ENCODE measurements around the gene PLEKHA7.
A peak's percentile ranks its signal among the peaks of the same experiment; 100 is the strongest.

Gene PLEKHA7

DNA sequence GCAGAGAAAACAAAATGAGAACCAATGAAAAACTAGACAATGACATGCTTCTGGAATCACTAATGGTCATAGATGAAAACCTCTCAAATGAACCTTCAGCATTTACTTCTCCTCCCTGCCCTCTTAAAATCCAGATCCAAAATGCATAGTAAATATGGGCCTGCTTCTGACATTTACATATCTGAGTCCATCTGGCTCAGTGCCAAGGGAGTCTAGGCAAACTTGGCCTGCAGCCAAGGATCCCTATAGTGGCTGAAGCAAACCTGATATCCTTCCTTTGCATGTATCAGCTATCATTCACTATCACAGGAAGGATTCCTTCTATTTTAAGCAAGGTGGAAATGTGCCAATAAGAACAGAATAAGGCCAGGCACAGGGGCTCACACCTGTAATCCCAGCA is 170.9 kb downstream of the PLEKHA7 start:
- no peak for DNase-seq (ENCODE audit: low read depth)

DNA sequence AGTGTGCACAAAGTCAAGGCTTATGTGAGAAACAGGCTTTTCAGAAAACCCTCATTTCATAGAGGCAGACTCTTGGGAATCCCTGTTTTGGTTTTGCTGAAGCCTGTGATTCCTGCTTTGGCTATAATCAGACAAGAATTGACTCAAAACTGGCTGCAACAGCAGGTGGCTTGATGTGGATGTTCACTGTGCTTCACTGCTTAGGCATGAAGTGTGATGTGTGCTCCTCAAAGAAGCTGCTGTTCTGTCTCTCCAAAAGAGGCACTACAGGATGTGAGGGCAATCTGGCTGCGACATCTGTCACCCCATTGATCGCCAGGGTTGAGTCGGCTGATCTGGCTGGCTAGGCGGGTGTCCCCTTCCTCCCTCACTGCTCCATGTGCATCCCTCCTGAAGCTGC is 172.2 kb downstream of the PLEKHA7 start:
- DNase-seq (ENCODE audit: low read depth): no peak

DNA sequence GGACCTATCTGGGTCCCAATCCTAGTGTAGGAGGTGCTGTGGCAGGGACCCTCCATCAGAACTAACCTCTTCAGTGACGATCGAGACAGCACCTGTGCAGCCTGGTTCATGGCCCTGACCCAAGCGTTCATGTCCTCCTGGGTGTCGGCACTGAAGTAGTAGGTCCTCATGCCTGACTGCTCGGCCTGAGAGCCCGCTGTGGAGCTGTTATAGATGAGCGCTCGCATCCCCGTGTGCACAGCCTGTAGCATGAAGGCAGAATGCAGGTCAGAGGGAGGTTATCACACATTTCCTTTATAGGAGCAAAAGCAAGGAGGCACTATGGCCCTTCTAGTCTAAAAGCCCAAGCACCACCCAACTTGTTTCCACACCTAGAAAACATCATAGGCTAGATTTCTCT is 172.7 kb downstream of the PLEKHA7 start:
- DNase-seq (ENCODE audit: low read depth): no peak

DNA sequence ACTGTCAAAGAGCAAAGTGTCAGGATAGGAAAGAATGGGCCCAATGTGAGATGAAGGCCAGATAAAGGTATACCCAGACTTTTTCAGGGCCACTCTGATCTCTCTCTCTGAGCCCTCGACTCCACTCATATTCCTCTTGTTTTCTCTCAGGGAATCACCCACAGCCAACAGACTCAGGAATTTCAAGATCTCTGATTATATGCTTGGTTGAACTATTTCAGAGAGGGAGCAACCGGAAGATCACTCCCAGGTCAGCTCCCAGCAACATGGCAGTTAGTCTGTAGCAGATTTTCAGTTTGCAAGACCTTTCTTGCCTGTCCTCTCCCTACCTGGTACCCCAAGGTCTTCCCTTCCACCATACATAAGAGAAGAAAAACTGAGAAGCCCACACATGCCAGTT is 173.3 kb downstream of the PLEKHA7 start:
- no peak for DNase-seq (ENCODE audit: low read depth)

DNA sequence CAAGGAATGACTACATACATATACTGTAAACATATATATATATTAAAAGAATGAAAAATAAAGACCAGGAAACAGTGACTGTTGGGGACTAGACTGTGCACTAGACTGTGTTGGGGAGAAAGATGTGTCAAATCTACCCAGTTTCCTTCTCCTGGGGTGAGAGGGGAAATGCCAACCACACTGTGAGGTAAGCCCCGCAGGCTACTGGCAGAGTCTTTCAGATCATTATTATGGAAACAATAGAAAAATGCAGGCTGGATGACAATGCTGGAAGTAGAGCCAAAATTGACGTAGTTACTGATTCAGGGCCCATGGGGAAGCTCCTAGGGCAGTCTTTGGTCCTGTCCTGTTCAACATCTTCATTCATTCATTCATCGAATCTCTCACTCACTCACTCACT is 174.4 kb downstream of the PLEKHA7 start:
- DNase-seq (ENCODE audit: low read depth): no peak

DNA sequence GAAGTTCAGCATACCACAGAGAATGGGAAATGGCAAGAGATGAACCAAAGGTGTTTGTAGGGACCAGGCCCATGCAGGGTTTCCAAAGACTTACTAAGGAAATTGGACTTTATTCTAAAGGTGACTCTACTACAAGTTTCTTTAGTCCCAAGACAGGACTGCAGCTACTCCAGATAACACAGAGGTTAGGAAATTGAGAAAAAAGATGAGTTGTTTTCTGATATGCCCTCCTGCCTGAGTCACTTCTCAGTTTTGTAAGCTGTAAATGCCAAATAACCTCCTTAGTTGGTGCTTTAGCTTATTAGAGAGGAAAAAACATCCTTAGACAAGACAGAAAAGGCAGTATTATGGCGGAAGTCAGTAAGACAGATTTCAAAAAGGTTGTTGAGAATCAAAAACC is 179.8 kb downstream of the PLEKHA7 start:
- DNase-seq (ENCODE audit: low read depth): no peak

DNA sequence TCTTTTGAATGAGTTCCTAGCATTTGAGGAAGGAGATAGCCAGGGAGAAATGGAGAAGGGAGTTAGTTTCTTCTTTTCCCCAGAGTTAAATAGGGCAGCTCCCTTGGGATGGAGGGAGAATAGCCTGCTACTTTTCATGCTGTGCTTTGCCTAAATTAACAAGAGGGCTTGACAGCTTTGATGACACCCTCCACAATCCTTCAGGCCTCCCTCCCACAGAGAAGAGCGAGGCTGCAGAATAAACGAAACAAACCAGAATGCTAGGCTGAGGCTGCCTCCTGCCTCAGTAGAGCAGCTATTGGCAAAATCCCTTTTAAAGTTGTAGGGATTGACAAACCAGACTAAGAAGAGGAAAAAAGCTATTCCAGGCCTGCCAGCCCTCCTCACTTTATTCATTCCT is 181.2 kb downstream of the PLEKHA7 start:
- no peak for DNase-seq (ENCODE audit: low read depth)

DNA sequence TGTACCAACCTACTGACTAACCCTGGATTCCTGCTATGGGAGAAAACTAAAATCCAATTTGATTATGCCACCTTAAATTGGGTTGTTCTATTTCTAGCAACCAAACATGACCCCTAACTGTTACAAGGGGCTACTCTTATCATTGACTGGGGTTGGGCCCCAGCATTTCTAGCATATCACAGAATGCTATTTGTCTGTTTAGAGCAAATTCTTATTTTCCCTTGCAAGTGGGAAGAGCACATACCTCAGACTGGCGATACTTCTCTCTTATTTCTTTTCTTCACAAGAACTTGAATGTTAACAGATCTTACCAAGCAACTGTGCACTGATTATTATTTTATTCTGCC is 182.0 kb downstream of the PLEKHA7 start:
- DNase-seq (ENCODE audit: low read depth): no peak

DNA sequence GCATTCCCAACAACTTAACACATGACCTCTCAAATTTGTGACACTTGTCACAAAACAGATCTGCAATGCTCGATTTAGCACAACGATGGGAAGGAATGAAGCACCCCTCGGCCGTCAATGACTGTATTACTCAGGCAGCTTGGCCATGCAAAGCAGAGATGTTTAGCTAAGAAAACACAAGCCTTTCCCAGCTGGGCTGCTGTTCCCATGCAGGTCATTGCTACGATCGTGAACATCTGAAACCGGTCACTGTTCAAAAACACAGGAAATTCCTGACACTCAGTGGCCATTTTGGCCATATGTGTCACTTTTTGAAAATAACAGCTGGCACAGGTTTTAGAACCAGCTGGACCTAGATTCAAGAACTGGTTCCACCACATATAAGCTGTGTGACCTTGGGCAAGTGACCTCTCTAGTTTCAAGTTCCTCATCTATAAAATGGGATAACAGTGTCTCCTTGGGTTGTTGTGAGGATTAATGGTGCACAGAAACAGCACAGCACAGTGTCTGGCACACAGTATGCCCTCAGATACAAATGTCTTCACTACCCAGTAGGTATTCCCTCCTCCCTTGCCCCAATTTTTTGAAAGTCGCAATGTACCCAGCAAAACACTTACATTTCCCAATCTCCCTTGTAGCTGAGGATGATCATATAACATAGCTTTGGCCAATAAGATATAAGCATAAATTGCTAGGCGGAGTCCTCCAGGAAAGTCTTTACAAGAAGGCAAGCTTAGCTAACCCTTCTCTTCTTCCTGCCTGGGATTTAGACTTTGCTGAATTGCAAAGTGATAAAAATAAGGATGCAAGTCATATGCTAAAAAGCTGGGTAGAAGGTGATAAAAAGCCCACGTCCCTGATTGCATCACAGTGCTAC is 182.7 kb downstream of the PLEKHA7 start:
- DNase-seq (ENCODE audit: low read depth): no peak

DNA sequence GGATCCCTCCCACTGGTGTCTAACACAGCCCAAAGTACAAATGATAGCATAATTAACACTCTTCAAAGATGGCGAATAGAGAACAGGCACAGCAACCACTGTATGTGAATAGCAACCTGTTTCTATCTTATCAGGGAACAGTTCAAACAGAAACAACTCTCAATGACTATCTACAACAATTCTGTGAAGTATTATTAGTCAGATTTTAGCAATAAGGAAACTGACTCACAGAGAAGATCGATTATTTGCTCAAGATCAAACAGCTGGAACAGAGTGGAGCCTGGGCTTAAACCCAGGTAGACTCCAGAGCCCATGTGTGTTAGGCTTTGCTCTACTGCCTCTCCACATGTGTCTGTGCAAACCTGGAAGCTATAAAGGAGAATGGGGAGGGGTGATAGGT is 187.1 kb downstream of the PLEKHA7 start:
- DNase-seq (ENCODE audit: low read depth): no peak

DNA sequence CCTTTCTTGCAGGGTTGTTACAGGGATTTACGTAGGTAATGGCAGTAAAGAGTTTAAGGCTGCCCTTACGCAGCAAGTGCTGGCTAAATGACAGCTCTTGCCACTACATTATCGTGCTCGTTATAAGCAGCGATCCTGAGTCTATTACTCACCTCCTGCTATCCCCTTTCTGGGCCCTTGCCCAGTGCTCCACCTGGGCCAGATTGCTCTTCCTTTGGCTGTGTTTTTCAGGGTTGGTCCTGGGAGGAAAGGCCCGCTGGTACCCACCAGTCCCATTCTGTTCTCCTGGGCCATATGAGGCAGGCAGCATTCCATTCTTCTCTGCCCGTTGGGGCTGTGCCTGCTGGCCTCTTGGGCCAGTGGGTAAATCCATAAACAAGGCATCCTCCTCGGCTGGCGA is 188.2 kb downstream of the PLEKHA7 start:
- no peak for DNase-seq (ENCODE audit: low read depth)

DNA sequence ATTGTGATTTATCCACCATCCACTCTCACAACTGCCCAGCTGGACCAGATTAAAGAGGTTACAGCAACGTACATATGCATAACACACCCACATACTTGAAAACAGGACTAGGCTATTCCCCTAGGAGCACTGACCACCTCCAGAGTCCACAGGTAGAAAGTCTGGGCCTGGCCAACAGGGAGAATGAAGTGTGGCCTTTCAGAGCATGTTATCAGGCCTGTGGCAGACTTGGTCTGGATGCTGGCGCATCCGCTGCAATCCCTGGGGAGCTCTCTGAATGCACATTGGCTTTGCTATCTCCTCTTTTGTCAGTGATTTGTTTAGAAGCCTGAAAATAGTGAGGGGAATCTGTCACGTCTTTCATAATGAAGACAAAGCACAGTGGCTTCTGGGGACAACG is 189.1 kb downstream of the PLEKHA7 start:
- no peak for DNase-seq (ENCODE audit: low read depth)

DNA sequence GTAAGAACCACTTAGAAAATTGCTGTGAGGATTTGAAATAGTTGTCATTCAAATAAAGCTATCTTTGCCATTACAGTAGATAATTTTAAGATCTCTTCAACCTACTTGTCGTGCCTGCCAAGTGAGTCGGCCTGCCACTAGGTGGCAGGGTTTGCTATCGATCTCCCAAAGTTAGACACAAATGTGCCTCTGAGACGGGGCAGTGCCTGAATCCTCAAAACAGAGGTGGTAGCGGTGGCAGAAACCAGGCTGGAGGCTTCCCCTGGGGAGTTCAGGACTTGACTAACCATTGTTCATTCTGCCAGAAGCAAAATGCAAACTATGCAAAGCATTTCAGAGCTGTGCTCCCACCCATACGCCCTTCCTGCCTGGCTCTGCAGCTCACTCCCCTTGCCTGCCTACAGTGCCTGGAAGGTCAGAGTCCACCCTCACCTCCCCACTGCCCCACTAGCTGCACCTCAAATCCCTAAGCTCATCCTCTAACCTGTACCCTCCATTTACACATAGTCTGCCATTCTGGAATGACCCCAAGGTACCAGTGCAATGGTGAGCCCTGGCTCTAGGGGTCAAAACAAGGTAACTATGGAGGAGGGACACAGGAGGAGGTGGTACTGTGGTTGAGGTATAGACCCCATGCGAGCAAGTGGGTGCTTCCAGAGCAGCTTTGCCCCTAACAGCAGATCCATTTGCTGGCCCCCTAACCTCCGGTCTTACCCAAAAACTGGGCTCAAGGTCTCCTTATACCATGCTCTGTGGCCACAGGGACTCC is 193.7 kb downstream of the PLEKHA7 start:
- peak; percentile 50 for DNase-seq (ENCODE audit: low read depth)

DNA sequence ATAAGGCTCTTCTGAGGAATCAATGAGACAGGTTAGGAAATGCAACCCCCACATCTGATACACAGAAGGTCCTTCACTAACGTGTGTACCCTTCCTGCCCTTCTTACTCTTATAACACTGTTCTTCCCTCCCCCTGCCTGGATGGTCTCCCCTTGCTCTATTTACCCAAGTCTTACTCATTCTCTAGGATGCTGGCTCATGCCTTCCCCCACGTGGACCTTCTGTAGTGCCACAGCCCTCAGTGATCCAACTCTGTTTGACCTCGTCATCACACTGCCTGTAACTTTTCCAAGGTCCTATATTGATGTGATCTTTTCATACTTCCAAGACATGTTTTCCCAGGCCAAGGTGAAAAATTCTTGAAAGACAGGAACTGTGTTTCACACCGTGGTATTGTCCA is 195.9 kb downstream of the PLEKHA7 start:
- DNase-seq (ENCODE audit: low read depth): no peak

DNA sequence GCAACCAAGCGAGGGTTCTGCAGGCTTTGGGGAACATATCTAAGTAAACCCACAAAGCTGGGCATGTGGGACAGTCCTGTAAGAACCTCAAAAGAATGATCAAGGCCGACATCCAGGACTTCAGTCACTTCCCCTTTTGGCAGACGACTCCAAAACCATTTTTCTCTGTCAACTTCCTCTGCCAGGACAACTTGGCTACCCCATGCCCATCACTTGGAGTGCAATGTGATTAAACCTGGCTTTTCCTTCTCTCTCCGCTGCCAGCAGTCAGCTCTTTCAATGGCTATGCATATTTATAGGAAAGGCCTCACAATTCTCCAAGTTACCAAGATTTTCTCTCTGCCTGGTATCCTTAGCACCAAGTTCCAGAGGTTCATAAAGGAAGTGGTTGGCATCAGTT is 196.9 kb downstream of the PLEKHA7 start:
- DNase-seq (ENCODE audit: low read depth): no peak

DNA sequence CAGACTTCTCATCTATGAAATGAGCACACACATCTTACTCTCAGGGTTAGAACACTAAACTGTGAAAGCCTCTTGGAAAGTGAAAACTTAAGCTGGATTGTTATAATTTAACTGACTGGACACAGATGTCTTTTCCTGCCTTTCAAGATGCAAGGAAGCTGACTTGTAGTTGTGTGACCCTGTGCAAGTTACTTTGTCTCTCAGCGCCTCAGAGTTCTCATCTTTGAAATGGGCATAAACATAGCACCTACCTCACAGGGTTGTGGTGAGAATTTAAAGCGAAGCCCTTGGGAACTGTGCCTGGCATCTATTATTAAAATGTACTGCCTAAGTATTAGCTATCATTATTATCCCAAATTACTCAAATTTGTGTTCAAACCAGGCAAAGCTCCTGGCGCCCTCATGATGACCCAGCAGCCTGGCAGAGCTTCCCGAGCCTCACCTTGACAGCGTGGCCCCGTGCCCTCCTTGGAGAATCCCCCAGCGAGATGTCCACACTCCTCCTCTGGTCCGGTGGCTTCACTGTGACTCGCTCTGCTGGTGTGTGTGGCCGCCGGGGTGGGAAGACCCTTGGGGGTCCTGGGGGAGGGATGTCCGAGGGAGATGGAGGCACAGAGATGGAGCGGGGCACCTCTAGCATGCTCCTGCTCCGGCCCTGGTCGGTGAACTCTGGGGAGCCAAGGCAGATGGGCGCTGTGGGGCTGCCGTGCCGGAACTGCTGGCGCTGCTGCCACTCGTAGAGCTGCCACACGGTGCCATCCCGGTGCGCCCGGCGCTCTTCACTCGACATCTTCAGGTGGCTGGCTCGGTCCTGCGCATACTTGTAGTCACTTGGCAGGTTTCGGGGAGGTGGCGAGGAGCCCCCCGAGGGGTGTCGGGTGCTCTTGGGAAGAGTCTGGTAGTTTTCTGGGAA is 197.6 kb downstream of the PLEKHA7 start:
- DNase-seq (ENCODE audit: low read depth): no peak

DNA sequence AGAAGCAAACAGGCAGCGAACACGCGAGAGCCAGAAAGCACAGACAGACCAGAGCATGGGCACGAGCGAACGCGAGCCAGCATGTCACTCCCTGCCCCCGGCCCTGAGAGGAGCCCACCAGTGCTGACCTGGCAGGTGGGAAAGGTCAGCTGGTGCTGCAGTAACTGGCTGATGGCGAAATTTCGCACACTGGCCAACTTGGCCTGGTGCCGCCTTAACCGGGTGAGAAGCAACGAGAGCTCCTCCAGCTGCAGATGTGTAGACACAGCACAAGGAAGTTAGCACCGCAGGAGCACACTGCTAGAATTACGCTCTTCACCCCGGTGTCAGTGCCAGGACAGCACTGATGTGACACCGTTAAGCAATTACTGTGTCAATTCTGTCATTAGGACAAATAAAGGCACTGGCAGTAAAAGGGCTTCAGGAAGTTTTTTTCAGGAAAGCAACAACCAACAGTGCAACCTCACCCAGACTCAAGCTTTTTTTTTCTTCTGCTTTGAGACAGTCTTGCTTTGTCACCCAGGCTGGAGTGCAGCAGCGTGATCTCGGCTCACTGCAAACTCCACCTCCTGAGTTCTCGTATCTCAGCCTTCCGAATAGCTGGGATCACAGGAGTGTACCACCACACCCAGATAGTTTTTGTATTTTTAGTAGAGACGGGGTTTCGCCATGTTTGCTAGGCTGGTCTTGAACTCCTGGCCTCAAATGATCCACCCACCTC is 199.0 kb downstream of the PLEKHA7 start:
- peak; percentile 22 for DNase-seq (ENCODE audit: low read depth)

DNA sequence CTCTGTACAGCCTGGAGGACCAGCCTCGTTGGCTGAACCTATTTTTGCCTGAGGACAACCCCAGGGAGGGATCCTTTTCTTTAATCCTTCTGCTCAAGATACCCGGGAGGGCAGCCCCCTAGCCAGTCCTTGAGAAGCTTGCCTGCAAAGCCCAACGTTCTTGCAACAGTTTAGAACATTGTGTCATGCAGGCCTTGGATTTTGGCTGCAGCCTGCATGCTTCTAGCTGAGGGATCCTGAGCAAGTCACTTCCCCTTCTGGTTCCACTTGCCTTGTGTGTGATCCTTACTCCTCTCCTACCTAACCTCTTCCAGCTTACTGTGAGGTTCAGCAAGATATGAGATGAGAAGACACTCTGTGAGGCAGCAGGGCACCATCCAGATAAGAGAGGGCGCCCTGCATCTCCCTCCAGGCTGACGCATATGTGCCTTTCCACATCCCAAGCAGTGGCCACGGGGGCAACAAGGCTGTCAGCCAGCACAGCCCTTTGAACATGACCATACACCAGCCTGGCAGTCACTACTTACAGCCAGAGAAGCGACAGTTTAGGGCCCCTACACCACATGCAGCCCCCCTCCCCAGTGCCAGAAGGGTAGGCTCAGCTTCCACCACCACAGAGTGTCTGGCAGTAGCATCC is 199.7 kb downstream of the PLEKHA7 start:
- no peak for DNase-seq (ENCODE audit: low read depth)

DNA sequence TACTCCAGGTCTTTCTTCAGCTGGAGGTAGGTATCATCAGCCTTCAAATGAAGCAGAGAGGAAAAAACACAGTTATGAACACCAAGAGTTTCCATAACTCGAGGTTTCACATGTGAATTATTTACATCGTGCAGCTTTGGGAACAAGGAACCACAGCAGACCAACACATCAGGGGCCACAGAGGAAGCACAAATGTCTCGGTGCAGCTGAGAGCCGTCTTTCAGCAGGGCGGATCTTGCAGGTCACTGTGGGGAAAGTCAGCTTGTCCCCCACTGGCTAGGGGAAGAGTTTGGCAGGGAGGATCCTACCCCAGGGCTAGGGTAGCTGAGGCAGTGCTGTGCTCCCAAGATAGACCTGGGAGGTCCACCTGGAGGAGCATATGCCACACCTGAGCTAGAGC is 201.1 kb downstream of the PLEKHA7 start:
- no peak for DNase-seq (ENCODE audit: low read depth)

DNA sequence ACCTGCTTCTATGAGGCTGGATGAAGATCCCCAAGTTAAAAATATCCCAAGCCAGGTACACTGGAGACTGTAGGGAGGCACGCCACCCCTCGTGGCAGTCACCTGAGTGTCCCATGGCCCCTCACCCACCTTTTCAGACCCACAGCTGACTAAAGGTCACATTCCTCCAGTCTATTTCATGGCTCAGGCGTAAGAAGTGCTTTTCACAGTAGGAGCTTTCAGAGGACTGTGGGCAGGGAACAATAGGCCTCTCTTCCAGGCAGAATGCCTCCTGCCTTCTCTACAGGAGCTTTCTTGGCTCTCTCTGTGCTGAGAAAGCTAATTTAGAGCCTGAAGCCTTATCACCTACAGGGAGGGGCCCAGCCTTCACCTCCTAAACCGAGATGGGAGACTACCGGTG is 201.9 kb downstream of the PLEKHA7 start:
- DNase-seq (ENCODE audit: low read depth): no peak

All from stromal cell of bone marrow (primary cell).